CD4-positive, alpha-beta T cell treated with Interleukin-10 for 1 hour (primary cell): Measurements from ENCODE around the gene TKT.
A peak's percentile ranks its signal among the peaks of the same experiment; 100 is the strongest.
"Not testable (repeated sequence)": the region's sequence is repeated elsewhere in the genome, so short reads cannot be mapped to it uniquely, and the experiment has no call there.

ENCODE experiments used
- DNase-seq: peaks from one replicate; pipeline ENCODE4 v3.0.0-alpha.2; 2020

Gene TKT, protein sequence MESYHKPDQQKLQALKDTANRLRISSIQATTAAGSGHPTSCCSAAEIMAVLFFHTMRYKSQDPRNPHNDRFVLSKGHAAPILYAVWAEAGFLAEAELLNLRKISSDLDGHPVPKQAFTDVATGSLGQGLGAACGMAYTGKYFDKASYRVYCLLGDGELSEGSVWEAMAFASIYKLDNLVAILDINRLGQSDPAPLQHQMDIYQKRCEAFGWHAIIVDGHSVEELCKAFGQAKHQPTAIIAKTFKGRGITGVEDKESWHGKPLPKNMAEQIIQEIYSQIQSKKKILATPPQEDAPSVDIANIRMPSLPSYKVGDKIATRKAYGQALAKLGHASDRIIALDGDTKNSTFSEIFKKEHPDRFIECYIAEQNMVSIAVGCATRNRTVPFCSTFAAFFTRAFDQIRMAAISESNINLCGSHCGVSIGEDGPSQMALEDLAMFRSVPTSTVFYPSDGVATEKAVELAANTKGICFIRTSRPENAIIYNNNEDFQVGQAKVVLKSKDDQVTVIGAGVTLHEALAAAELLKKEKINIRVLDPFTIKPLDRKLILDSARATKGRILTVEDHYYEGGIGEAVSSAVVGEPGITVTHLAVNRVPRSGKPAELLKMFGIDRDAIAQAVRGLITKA

GRCh38 chr3:53255775-53256703 lies at the start of gene TKT:
Gene TKT (minus strand): TSS chr3:53256022. CDS start chr3:53255942, 80 bp downstream.
- peak; percentile 87 for DNase-seq

- no peak for DNase-seq
Observed at GRCh38 chr3:53303957-53304356, 48.1 kb upstream of the TKT start.

- no peak for DNase-seq
Observed at GRCh38 chr3:53303549-53303948, 47.7 kb upstream of the TKT start.

DNA sequence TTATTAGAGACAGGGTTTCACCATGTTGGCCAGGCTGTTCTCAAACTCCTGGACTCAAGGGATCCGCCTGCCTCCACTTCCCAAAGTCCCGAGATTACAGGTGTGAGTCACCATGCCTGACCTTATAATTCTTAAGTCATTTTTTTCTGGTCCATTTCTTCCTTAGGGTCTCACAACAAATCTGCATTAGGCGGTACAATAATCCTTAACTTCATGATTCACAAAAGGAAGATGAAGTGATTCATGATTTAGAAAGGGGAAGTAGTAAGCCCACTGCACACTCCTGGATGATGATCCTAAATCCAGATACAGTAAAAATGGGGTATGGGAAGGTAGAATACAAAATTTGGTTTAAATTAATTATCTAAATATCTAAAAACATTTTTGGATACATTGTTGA lies 45.0 kb upstream of the TKT start:
- DNase-seq, result no peak

GRCh38 chr3:53299611-53300023 lies 43.8 kb upstream of the TKT start:
- peak; percentile 56 for DNase-seq

- DNase-seq, result no peak
Observed at GRCh38 chr3:53295410-53295809, 39.6 kb upstream of the TKT start.

GRCh38 chr3:53293867-53294266 lies 38.0 kb upstream of the TKT start:
- no peak for DNase-seq

DNA sequence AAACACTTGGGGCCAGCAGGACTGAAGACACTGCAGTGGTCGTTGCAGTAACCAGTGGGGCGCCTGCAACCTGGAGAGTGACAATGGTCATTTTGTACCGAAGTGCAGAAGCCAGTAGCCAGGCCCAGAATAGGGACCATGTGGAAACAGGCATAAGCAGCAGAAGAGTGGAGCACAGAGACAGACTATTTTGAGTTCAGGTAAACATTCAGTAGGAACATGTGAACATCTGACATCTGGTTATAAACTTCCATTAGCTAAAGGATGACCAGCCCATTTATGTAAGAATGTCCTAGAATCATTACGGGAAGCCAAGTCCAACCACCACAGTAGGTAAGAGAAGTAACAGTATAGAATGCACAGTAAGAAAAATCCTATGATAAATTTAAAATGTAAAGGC lies 32.4 kb upstream of the TKT start:
- no peak for DNase-seq

GRCh38 chr3:53287131-53287629 lies 31.4 kb upstream of the TKT start:
- no peak for DNase-seq

- DNase-seq, result no peak
Observed at GRCh38 chr3:53286727-53287126, 30.9 kb upstream of the TKT start.

- no peak for DNase-seq
Observed at GRCh38 chr3:53282581-53282980, 26.8 kb upstream of the TKT start.

GRCh38 chr3:53278667-53279066 lies 22.8 kb upstream of the TKT start:
- DNase-seq, result no peak

GRCh38 chr3:53274938-53275605 lies 19.2 kb upstream of the TKT start:
- DNase-seq, result no peak

DNA sequence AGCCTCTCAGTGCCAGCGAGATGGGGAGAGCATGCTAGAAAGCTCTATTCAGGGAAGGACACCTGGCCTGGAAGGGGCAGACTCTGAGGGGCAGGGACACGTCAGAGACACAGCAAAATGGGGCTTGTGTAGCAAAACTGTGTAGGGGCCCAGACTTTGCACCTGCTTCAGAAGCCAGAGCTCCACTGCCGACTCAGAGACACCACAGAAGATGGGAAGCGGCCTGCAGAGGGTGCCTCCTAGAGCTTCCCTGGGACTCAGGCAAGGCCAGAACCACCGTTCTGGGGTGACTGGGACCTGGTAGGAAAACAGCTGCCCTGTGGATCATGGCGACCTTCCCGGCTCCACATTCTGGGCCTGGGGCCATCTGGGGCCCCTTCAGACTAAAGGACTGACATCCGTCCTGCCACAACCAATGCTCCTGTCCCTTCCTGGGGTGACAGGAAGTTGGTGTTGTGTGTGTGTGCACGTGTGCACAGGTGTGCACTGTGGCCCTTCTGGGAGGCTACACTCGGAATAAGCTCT lies 17.4 kb upstream of the TKT start:
- no peak for DNase-seq

GRCh38 chr3:53269888-53270880 lies 14.4 kb upstream of the TKT start:
- peak; percentile 21 for DNase-seq

DNA sequence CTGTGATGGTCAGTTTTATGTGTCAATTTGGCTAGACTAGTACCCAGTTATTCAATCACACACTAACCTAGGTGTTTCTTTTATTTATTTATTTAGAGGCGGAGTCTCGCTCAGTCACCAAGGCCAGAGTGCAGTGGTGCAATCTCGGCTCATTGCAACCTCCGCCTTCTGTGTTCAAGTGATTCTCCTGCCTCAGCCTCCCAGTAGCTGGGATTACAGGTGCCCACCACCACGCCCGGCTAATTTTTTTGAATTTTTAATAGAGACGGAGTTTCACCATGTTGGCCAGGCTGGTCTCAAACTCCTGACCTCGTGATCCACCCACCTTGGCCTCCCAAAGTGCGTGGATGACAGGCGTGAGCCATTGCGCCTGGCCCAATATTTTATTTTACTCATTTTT lies 13.4 kb upstream of the TKT start:
- not testable (repeated sequence) for DNase-seq

- no peak for DNase-seq
Observed at GRCh38 chr3:53267766-53268165, 11.9 kb upstream of the TKT start.

DNA sequence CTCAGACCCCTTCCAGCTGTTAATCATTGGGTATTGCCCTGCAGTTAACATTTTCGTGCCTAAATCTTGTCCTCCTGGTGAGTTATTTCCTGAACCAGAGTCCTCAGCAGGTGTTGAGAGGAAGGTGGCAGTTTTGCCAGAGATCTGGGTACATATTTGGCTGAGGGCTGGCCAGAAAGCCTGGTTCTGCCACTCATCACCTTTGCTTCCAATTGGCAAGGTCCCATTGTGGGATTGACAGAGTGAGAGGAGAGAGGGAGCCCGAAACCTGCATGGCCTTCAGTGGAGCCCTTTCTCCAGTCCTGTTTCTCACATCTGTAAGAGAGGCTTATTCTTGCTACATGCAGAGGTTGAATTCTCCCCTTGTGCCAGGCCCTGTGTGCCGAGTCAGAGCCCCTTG lies 8.9 kb upstream of the TKT start:
- DNase-seq, result no peak

- DNase-seq, result no peak
Observed at GRCh38 chr3:53263907-53264306, 8.1 kb upstream of the TKT start.

DNA sequence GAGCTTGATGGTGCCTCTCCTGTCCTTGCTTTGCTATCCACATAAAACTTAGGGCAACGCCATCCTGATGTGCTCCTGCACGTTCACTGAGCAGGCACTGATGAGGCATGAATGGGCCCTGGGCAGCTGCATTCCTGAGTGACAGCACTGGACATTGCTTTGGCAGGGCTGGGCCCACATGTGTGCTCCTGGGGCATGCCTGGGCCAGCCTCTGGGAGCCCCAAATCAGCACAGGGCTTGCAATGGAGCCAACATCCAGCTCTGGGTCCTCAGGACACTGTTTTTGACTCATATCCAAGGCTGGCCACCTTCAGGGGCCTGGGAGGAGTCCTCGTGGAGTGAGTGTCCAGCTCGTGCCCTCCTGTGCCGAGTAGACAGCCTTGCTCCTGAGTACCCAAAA lies 5.9 kb upstream of the TKT start:
- no peak for DNase-seq

DNA sequence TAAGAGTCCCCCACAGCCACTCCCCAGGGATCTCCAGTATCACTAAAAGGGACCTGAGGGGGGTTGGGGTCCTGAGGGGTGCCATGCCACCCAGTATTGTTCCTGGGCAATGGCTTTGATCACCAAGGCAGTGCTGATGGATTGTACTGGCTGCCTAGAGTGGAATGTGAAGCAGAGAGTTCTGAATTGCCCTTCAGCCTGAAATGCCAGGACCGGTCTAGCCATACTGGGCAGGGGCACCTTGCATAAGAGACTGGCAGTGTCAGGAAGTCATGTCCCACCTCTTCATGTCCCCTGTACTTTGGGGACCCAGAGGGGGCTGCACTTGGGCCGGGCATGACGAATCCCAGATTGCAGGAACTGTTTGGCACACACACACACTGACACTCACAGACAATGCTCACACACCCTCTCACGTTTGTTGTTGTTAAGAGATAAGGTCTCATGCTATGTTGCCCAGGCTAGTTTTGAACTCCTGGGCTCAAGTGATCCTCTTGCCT lies 4.5 kb upstream of the TKT start:
- no peak for DNase-seq
